Measurements from ENCODE around the gene AGBL3. TPM values are rescaled to one million over a fixed set of nuclear protein-coding genes. Genes with fewer than 3 reads are reported as not detected.
A peak's percentile ranks its signal among the peaks of the same experiment; 100 is the strongest.

AGBL3 gene
- total RNA-seq, 2 donors from 2014 or later: 0.67 to 1.9 TPM

GRCh38 chr7:134946260-134946659 lies 40.0 kb upstream of the AGBL3 start:
- Histone ChIP-seq H3K9me3 (no peaks in the 10 kb centered on the region), H3K27ac (no peak overlapping the region), H3K27me3 (no peaks in the 10 kb centered on the region), H3K4me1 (peaks cover 0 to 6% of the 10 kb centered on the region in 2 donors), H3K4me3 (no peak overlapping the region), H3K36me3 (peaks cover 93% of the 10 kb centered on the region)
- no peak for DNase-seq (ENCODE audit: low spot score)
- no peak for TF ChIP-seq CTCF (IDR thresholded peaks at IDR 0.05)

- DNase-seq (ENCODE audit: low spot score): no peak
- H3K36me3 ChIP-seq: peaks cover 93% of the 10 kb centered on the region
- H3K9me3 ChIP-seq: no peaks in the 10 kb centered on the region
- no peak overlapping the region for H3K4me3 ChIP-seq
- no peaks in the 10 kb centered on the region for H3K4me1 ChIP-seq
- H3K27me3 ChIP-seq: no peaks in the 10 kb centered on the region
- TF ChIP-seq CTCF (IDR thresholded peaks at IDR 0.05): no peak
- no peak overlapping the region for H3K27ac ChIP-seq
These were observed 39.0 kb upstream of the AGBL3 start for GRCh38 chr7:134947329-134947728.

- Histone ChIP-seq H3K27ac (no peak overlapping the region), H3K36me3 (peaks cover 93% of the 10 kb centered on the region), H3K27me3 (no peaks in the 10 kb centered on the region), H3K4me1 (no peaks in the 10 kb centered on the region), H3K9me3 (no peaks in the 10 kb centered on the region), H3K4me3 (no peak overlapping the region)
- no peak for DNase-seq (ENCODE audit: low spot score)
- no peak for TF ChIP-seq CTCF (IDR thresholded peaks at IDR 0.05)
These were observed 38.5 kb upstream of the AGBL3 start for GRCh38 chr7:134947831-134948230.

DNA sequence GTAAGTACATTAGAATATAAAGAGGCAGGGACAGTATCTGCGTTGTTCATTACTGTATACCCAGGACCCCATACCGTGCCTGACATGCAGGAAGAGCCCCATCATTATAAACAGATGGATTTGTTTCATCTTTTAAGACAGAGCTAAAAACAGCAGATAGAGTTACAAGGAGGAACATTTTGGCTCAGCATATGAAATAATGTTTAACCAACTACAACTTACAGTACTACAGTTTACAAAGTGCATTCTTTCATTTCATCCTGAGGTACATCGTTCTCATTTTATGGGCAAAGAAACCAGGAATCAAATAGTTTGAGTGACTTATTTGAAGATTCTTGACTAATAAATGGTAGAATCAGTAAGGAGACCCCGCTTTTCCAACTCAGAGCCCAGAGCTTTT lies 38.1 kb upstream of the AGBL3 start:
- DNase-seq (ENCODE audit: low spot score): no peak
- Histone ChIP-seq H3K4me1 (no peaks in the 10 kb centered on the region), H3K9me3 (no peaks in the 10 kb centered on the region), H3K27me3 (no peaks in the 10 kb centered on the region), H3K27ac (no peak overlapping the region), H3K36me3 (peaks cover 93% of the 10 kb centered on the region), H3K4me3 (no peak overlapping the region)
- no peak for TF ChIP-seq CTCF (IDR thresholded peaks at IDR 0.05)

- DNase-seq (ENCODE audit: low spot score): no peak
- no peak overlapping the region for H3K4me3 ChIP-seq
- H3K27ac ChIP-seq: no peak overlapping the region
- H3K4me1 ChIP-seq: no peaks in the 10 kb centered on the region
- H3K36me3 ChIP-seq: peaks cover 96% of the 10 kb centered on the region
- H3K27me3 ChIP-seq: no peaks in the 10 kb centered on the region
- H3K9me3 ChIP-seq: no peaks in the 10 kb centered on the region
- TF ChIP-seq CTCF (IDR thresholded peaks at IDR 0.05): no peak
These were observed 37.6 kb upstream of the AGBL3 start for GRCh38 chr7:134948736-134949135.

GRCh38 chr7:134949171-134949570 lies 37.1 kb upstream of the AGBL3 start:
- DNase-seq (ENCODE audit: low spot score): no peak
- H3K9me3 ChIP-seq: no peaks in the 10 kb centered on the region
- peaks cover 97% of the 10 kb centered on the region for H3K36me3 ChIP-seq
- no peaks in the 10 kb centered on the region for H3K27me3 ChIP-seq
- H3K4me1 ChIP-seq: no peaks in the 10 kb centered on the region
- no peak overlapping the region for H3K4me3 ChIP-seq
- TF ChIP-seq CTCF (IDR thresholded peaks at IDR 0.05): no peak
- peak overlapping the region in 1 of 2 donors; percentile 23 for H3K27ac ChIP-seq

Measured in right atrium auricular region (tissue), 2 donors.